GM23338 (cell line): ENCODE results near the gene DDC. TPM values are rescaled to one million over a fixed set of nuclear protein-coding genes. Genes with fewer than 3 reads are reported as not detected.

ENCODE experiments used
- ATAC-seq: fragments of 200-7000 bp; cut with Tn5 transposase; 3 replicates; pipeline ENCODE4 v1.9.1; 2020
- DNase-seq: peaks from one replicate; pipeline ENCODE4 v3.0.0-alpha.2; 2015; ENCODE audit warnings: low spot score
- H2AFZ ChIP-seq: fragments of 200-600 bp; sonication (generic); 2 replicates; pipeline ENCODE4 v1.8.0; 2016; ENCODE audit warnings: antibody characterized with exemption, mild to moderate bottlenecking, moderate library complexity
- H3F3A ChIP-seq: fragments of 200-600 bp; sonication (generic); replicated peaks from 2 replicates; pipeline ENCODE4 v1.8.0; 2017; ENCODE audit warnings: antibody characterized with exemption, mixed run types, low read depth
- H3K27ac ChIP-seq: fragments of 200-600 bp; sonication (generic); 2 replicates; pipeline ENCODE4 v1.6.1; 2016; ENCODE audit warnings: low read depth
- H3K27me3 ChIP-seq: fragments of 200-600 bp; sonication (generic); 2 replicates; pipeline ENCODE4 v1.8.0; 2016; ENCODE audit warnings: mild to moderate bottlenecking, mixed run types, moderate library complexity; ENCODE audit not compliant: insufficient read depth
- H3K36me3 ChIP-seq: fragments of 200-600 bp; sonication (generic); 2 replicates; pipeline ENCODE4 v1.8.0; 2016; ENCODE audit warnings: mild to moderate bottlenecking; ENCODE audit not compliant: insufficient read depth
- H3K4me1 ChIP-seq: fragments of 200-600 bp; sonication (generic); 2 replicates; pipeline ENCODE4 v1.8.0; 2016; ENCODE audit warnings: mild to moderate bottlenecking, moderate library complexity; ENCODE audit not compliant: insufficient read depth
- H3K4me2 ChIP-seq: fragments of 200-600 bp; sonication (generic); 2 replicates; pipeline ENCODE4 v1.7.1; 2017; ENCODE audit warnings: mixed run types
- H3K4me3 ChIP-seq: fragments of 200-600 bp; sonication (generic); 2 replicates; pipeline ENCODE4 v1.6.1; 2016; ENCODE audit warnings: mixed run types
- H3K79me2 ChIP-seq: fragments of 200-600 bp; sonication (generic); replicated peaks from 2 replicates; pipeline ENCODE4 v1.8.0; 2017; ENCODE audit warnings: mild to moderate bottlenecking; ENCODE audit not compliant: insufficient read depth
- H3K9me2 ChIP-seq: fragments of 200-600 bp; sonication (generic); 2 replicates; pipeline ENCODE4 v1.8.0; 2017; ENCODE audit not compliant: insufficient read depth
- H4K20me1 ChIP-seq: fragments of 200-600 bp; sonication (generic); replicated peaks from 2 replicates; pipeline ENCODE4 v1.8.0; 2017; ENCODE audit warnings: mild to moderate bottlenecking; ENCODE audit not compliant: insufficient read depth
- H3K27ac Mint-ChIP-seq: 2 replicates; pipeline ENCODE4 v1.8.0; 2020; ENCODE audit warnings: inconsistent platforms, mild to moderate bottlenecking, moderate library complexity, mixed read lengths
- H3K27me3 Mint-ChIP-seq: 3 replicates; pipeline ENCODE4 v1.8.0; 2022; ENCODE audit warnings: low read depth, mild to moderate bottlenecking, moderate library complexity, mixed read lengths, inconsistent platforms; ENCODE audit not compliant: insufficient read depth, poor library complexity
- H3K36me3 Mint-ChIP-seq: 3 replicates; pipeline ENCODE4 v1.8.0; 2021; ENCODE audit warnings: low read depth, mild to moderate bottlenecking, inconsistent platforms, moderate library complexity, mixed read lengths
- H3K4me1 Mint-ChIP-seq: 3 replicates; pipeline ENCODE4 v1.8.0; 2020; ENCODE audit warnings: mild to moderate bottlenecking, inconsistent platforms, mixed read lengths
- H3K4me3 Mint-ChIP-seq: 3 replicates; pipeline ENCODE4 v1.8.0; 2021; ENCODE audit warnings: moderate library complexity, mild to moderate bottlenecking, inconsistent platforms, mixed read lengths
- H3K9me3 Mint-ChIP-seq: 3 replicates; pipeline ENCODE4 v1.8.0; 2020; ENCODE audit warnings: moderate library complexity, mild to moderate bottlenecking, inconsistent platforms, mixed read lengths
- CREB1 ChIP-seq: fragments of 250-450 bp; sonication (Bioruptor Pico); IDR thresholded peaks from 2 replicates; pipeline ENCODE4 v1.5.0; 2020; ENCODE audit warnings: low read depth, mild to moderate bottlenecking, moderate library complexity
- CTCF ChIP-seq, 2 experiments: fragments of 200-600 bp in 1 of 2; sonication (generic) in 1 of 2; conservative IDR thresholded peaks; 2 replicates each; pipeline versions ENCODE4 v1.5.1 to v1.6.1; 2016 to 2017; ENCODE audit warnings: antibody characterized with exemption in 2 of 2, low read depth in 2 of 2, mild to moderate bottlenecking in 2 of 2, moderate library complexity in 1 of 2
- ETS1 ChIP-seq: IDR thresholded peaks from 2 replicates; pipeline ENCODE4 v1.6.1; 2016; ENCODE audit warnings: antibody characterized with exemption
- EZH2 ChIP-seq: fragments of 200-600 bp; sonication (generic); IDR thresholded peaks from one replicate; pipeline ENCODE4 v1.8.0; 2017; ENCODE audit warnings: antibody characterized with exemption, mild to moderate bottlenecking, low read depth; ENCODE audit not compliant: unreplicated experiment
- EZH2phosphoT487 ChIP-seq: fragments of 200-600 bp; sonication (generic); IDR thresholded peaks from one replicate; pipeline ENCODE4 v1.8.1; 2018; ENCODE audit warnings: antibody characterized with exemption; ENCODE audit not compliant: unreplicated experiment
- JUNB ChIP-seq: IDR thresholded peaks from one replicate; pipeline ENCODE4 v1.6.1; 2016; ENCODE audit warnings: antibody characterized with exemption; ENCODE audit not compliant: unreplicated experiment
- NANOG ChIP-seq: IDR thresholded peaks from 2 replicates; pipeline ENCODE4 v1.6.1; 2016; ENCODE audit warnings: antibody characterized with exemption, borderline replicate concordance
- REST ChIP-seq: IDR thresholded peaks from one replicate; pipeline ENCODE4 v1.6.1; 2018; ENCODE audit warnings: antibody characterized with exemption; ENCODE audit not compliant: unreplicated experiment
- STAT1 ChIP-seq: IDR thresholded peaks from one replicate; pipeline ENCODE4 v1.6.1; 2016; ENCODE audit warnings: antibody characterized with exemption; ENCODE audit not compliant: unreplicated experiment
- ZNF114 ChIP-seq: fragments of 250-450 bp; sonication (Bioruptor Pico); IDR thresholded peaks from 2 replicates; pipeline ENCODE4 v1.5.0; 2020; ENCODE audit warnings: mild to moderate bottlenecking, moderate library complexity
- ZNF331 ChIP-seq: fragments of 250-450 bp; sonication (Bioruptor Pico); IDR thresholded peaks from 2 replicates; pipeline ENCODE4 v1.5.0; 2020; ENCODE audit warnings: low read depth, mild to moderate bottlenecking, moderate library complexity
- polyA plus RNA-seq: library from polyadenylated mRNA; unstranded; fragments of >200 nt; fragmentation: Nextera tagmentation; extraction: Ambion mirVana; gene quantifications from 2 replicates; pipeline ENCODE4 v1.2.1, GENCODE V29; 2016
- total RNA-seq: library from RNA; depleted of rRNA; stranded (reverse); fragments of >200 nt; shearing (Covaris generic); gene quantifications from 2 replicates; pipeline ENCODE4 v1.2.3, GENCODE V29; 2014

Gene DDC
- total and polyA plus RNA-seq, 2 experiments from 2014 or later: not detected

- Mint-ChIP-seq H3K27ac (no peak overlapping the region), H3K27me3 (no peaks in the 10 kb centered on the region), H3K36me3 (no peaks in the 10 kb centered on the region), H3K9me3 (no peaks in the 10 kb centered on the region), H3K4me1 (peaks cover 6% of the 10 kb centered on the region; the same call in 2 of the 3 replicates), H3K4me3 (no peak overlapping the region)
- Histone ChIP-seq H3K4me2 (no peak overlapping the region), H3K4me3 (no peak overlapping the region), H3K4me1 (peaks cover 6% of the 10 kb centered on the region; the same call in 1 of the 2 replicates), H3K27ac (no peak overlapping the region), H3K9me2 (no peaks in the 10 kb centered on the region), H3F3A (no peaks in the 10 kb centered on the region), H2AFZ (no peak overlapping the region), H3K27me3 (no peaks in the 10 kb centered on the region), H3K79me2 (no peaks in the 10 kb centered on the region), H3K36me3 (no peaks in the 10 kb centered on the region), H4K20me1 (no peaks in the 10 kb centered on the region)
- ATAC-seq: no peak
- no peak for DNase-seq
- TF ChIP-seq ZNF331 (CRISPR knock-in tag) (no peak), JUNB (no peak), EZH2phosphoT487 (no peak), NANOG (no peak), CREB1 (CRISPR knock-in tag) (no peak), CTCF (conservative IDR thresholded peaks at IDR 0.05; ENCODE audit: low read depth in 2 of 2) (no peak), STAT1 (no peak), ETS1 (no peak), ZNF114 (CRISPR knock-in tag) (no peak), EZH2 (no peak)
Observed at GRCh38 chr7:50431316-50431715, 133.9 kb downstream of the DDC start.

GRCh38 chr7:50428911-50429310, 136.3 kb downstream of the DDC start:
- Histone ChIP-seq H3K36me3 (no peaks in the 10 kb centered on the region), H3K9me2 (no peaks in the 10 kb centered on the region), H3K4me2 (no peak overlapping the region), H3K4me3 (no peak overlapping the region), H2AFZ (no peak overlapping the region), H3K27ac (no peak overlapping the region), H3K79me2 (no peaks in the 10 kb centered on the region), H3K4me1 (peaks cover 6% of the 10 kb centered on the region; the same call in 1 of the 2 replicates), H4K20me1 (no peaks in the 10 kb centered on the region), H3F3A (no peaks in the 10 kb centered on the region), H3K27me3 (no peaks in the 10 kb centered on the region)
- H3K27ac Mint-ChIP-seq: no peak overlapping the region
- H3K9me3 Mint-ChIP-seq: no peaks in the 10 kb centered on the region
- no peak for DNase-seq
- H3K4me1 Mint-ChIP-seq: peaks cover 6% of the 10 kb centered on the region; the same call in 2 of the 3 replicates
- no peak overlapping the region for H3K4me3 Mint-ChIP-seq
- ATAC-seq: no peak
- no peaks in the 10 kb centered on the region for H3K36me3 Mint-ChIP-seq
- H3K27me3 Mint-ChIP-seq: no peaks in the 10 kb centered on the region
- TF ChIP-seq CTCF (conservative IDR thresholded peaks at IDR 0.05; ENCODE audit: low read depth in 2 of 2) (no peak), NANOG (no peak), EZH2 (no peak), CREB1 (CRISPR knock-in tag) (no peak), JUNB (no peak), REST (no peak)
